HepG2 (cell line): ENCODE results near the gene FSCN2. TPM values are rescaled to one million over a fixed set of nuclear protein-coding genes. Genes with fewer than 3 reads are reported as not detected.

Source experiments
- ARID4A ChIP-seq: sonication (generic); formaldehyde crosslinking; IDR thresholded peaks from 2 replicates; pipeline ENCODE4 v1.5.0; 2020; ENCODE audit warnings: mild to moderate bottlenecking, missing genetic modification reagents, borderline replicate concordance
- HCFC1 ChIP-seq: fragments of 150-350 bp; IDR thresholded peaks from 2 replicates; pipeline ENCODE4 v1.6.1; 2014; ENCODE audit warnings: low read depth, low read length
- KLF15 ChIP-seq: sonication (generic); formaldehyde crosslinking; IDR thresholded peaks from 2 replicates; pipeline ENCODE4 v1.8.1; 2023; ENCODE audit warnings: borderline replicate concordance, mild to moderate bottlenecking, inconsistent platforms, missing genetic modification reagents, mixed read lengths
- MYC ChIP-seq: sonication (generic); formaldehyde crosslinking; IDR thresholded peaks from 2 replicates; pipeline ENCODE4 v1.9.0; 2021; ENCODE audit warnings: missing genetic modification reagents, borderline replicate concordance
- NFAT5 ChIP-seq: sonication (generic); formaldehyde crosslinking; IDR thresholded peaks from 2 replicates; pipeline ENCODE4 v1.4.0; 2020; ENCODE audit warnings: missing genetic modification reagents
- ZBTB40 ChIP-seq, 2 experiments: fragments of 450-650 bp in 1 of 2; sonication (generic) in 1 of 2; formaldehyde crosslinking in 1 of 2; IDR thresholded peaks; 2 replicates each; pipeline versions ENCODE4 v1.6.1 to v1.8.0; 2016 to 2022; ENCODE audit warnings: antibody characterized with exemption in 1 of 2, mild to moderate bottlenecking in 1 of 2, missing genetic modification reagents in 1 of 2
- ZSCAN25 ChIP-seq: sonication (generic); formaldehyde crosslinking; IDR thresholded peaks from 2 replicates; pipeline ENCODE4 v1.8.0; 2022; ENCODE audit warnings: mild to moderate bottlenecking, missing genetic modification reagents
- polyA plus RNA-seq, 8 experiments: library from polyadenylated mRNA; depleted of rRNA in 3 of 8; stranded (reverse) in 7 of 8; unstranded in 1 of 8; fragments of >200 nt; fragmentation: Illumina TruSeq in 4 of 8; extraction: Trizol in 4 of 8; gene quantifications; 2 replicates each; pipeline versions ENCODE4 v1.2.1 to v1.2.3, GENCODE V29; 2011 to 2016; ENCODE audit warnings: low read depth in 4 of 8, missing spikeins in 1 of 8, mixed read lengths in 1 of 8; ENCODE audit not compliant: insufficient read depth in 1 of 8
- total RNA-seq, 5 experiments: library from RNA; depleted of rRNA; stranded (reverse); fragments of >200 nt; fragmentation: Illumina TruSeq; extraction: Trizol; gene quantifications; 2 replicates each; pipeline ENCODE4 v1.2.3, GENCODE V29; 2016; ENCODE audit warnings: low read depth in 1 of 5

Gene FSCN2
- total and polyA plus RNA-seq, 2 of the 13 experiments (the other 11 are each of a cell fraction or from before 2014, with no cell fraction given), result 0.09 TPM; not detected in 1

GRCh38 chr17:81552244-81553017 lies 24.3 kb downstream of the FSCN2 start, which contains the start of gene FAAP100 (continued):
- TF ChIP-seq NFAT5 (CRISPR knock-in tag) (no peak), HCFC1 (peak; percentile 42), KLF15 (CRISPR knock-in tag) (no peak; the same call in 1 of the 2 replicates), ARID4A (CRISPR knock-in tag) (peak; percentile 94), ZBTB40 (IDR thresholded peaks at IDR 0.05) (no peak), ZBTB40 (CRISPR knock-in tag; IDR thresholded peaks at IDR 0.05) (peak; percentile 66), MYC (CRISPR knock-in tag) (peak; percentile 80), ZSCAN25 (no peak; the same call in 1 of the 2 replicates)
